IMR-90 (cell line): Measurements from ENCODE around the gene ADGRF1. TPM values are rescaled to one million over a fixed set of nuclear protein-coding genes. Genes with fewer than 3 reads are reported as not detected.

Experiments used
- ATAC-seq: fragments of 200-7000 bp; cut with Tn5 transposase; 2 replicates; pipeline ENCODE4 v1.9.1; 2020; ENCODE audit warnings: low read depth, mild to moderate bottlenecking, moderate library complexity
- BruUV-seq: library from RNA; stranded (reverse); fragments of 400-500 nt; replicated peaks from 2 replicates; lab custom pipeline; 2021; lab: Mats Ljungman, UMichigan
- CTCF ChIA-PET: fragments of 300-600 bp; formaldehyde crosslinking; extraction: SDS; loops from one replicate; lab custom pipeline; 2021; ENCODE audit warnings: antibody characterized with exemption; lab: Yijun Ruan, JAX
- POLR2A ChIA-PET: fragments of 300-600 bp; sonication (Branson Sonifier 250); formaldehyde crosslinking; loops from one replicate; lab custom pipeline; 2022; ENCODE audit warnings: antibody characterized with exemption; ENCODE audit not compliant: unreplicated experiment; lab: Charles Lee
- DNase-seq: peaks from one replicate; pipeline ENCODE4 v3.0.0; 2013
- H2AFZ ChIP-seq: replicated peaks from 2 replicates; pipeline ENCODE3; 2013; ENCODE audit warnings: low read length, mild to moderate bottlenecking; ENCODE audit not compliant: poor library complexity
- H2AK5ac ChIP-seq: 2 replicates; pipeline ENCODE4 v1.6.1; 2013; ENCODE audit warnings: low read depth, low read length, inconsistent platforms
- H2AK9ac ChIP-seq: replicated peaks from 2 replicates; pipeline ENCODE3; 2013; ENCODE audit warnings: mild to moderate bottlenecking, low read depth, low read length, moderate library complexity; ENCODE audit not compliant: poor library complexity
- H2BK120ac ChIP-seq: 2 replicates; pipeline ENCODE4 v1.6.1; 2013; ENCODE audit warnings: low read depth, low read length, inconsistent platforms
- H2BK15ac ChIP-seq: 3 replicates; pipeline ENCODE4 v1.6.1; 2013; ENCODE audit warnings: low read depth, low read length, inconsistent platforms
- H2BK20ac ChIP-seq: 2 replicates; pipeline ENCODE4 v1.6.1; 2013; ENCODE audit warnings: low read depth, mild to moderate bottlenecking, inconsistent platforms, low read length, moderate library complexity
- H2BK5ac ChIP-seq: 2 replicates; pipeline ENCODE4 v1.6.1; 2013; ENCODE audit warnings: mild to moderate bottlenecking, low read depth, low read length, inconsistent platforms; ENCODE audit not compliant: poor library complexity, severe bottlenecking
- H3K14ac ChIP-seq: replicated peaks from 2 replicates; pipeline ENCODE4 v1.6.1; 2013; ENCODE audit warnings: low read depth, low read length, inconsistent platforms
- H3K18ac ChIP-seq: 2 replicates; pipeline ENCODE4 v1.6.1; 2013; ENCODE audit warnings: low read depth, low read length, control low read depth
- H3K23ac ChIP-seq: 2 replicates; pipeline ENCODE4 v1.6.1; 2013; ENCODE audit warnings: low read depth, low read length, inconsistent platforms
- H3K27ac ChIP-seq: 2 replicates; pipeline ENCODE4 v1.5.1; 2013; ENCODE audit warnings: mild to moderate bottlenecking, control low read depth, low read length; ENCODE audit not compliant: insufficient read depth
- H3K27me3 ChIP-seq: 2 replicates; pipeline ENCODE4 v1.6.1; 2013; ENCODE audit warnings: low read length; ENCODE audit not compliant: control insufficient read depth, insufficient read depth
- H3K36me3 ChIP-seq: 2 replicates; pipeline ENCODE4 v1.6.1; 2013; ENCODE audit warnings: low read length, mixed read lengths; ENCODE audit not compliant: control insufficient read depth, insufficient read depth
- H3K4ac ChIP-seq: 2 replicates; pipeline ENCODE4 v1.6.1; 2013; ENCODE audit warnings: low read depth, low read length, inconsistent platforms
- H3K4me1 ChIP-seq: 2 replicates; pipeline ENCODE4 v1.6.1; 2013; ENCODE audit warnings: low read length, mixed read lengths; ENCODE audit not compliant: control insufficient read depth, insufficient read depth
- H3K4me2 ChIP-seq: 2 replicates; pipeline ENCODE4 v1.6.1; 2013; ENCODE audit warnings: low read depth, mild to moderate bottlenecking, control low read depth, low read length, moderate library complexity
- H3K4me3 ChIP-seq: 2 replicates; pipeline ENCODE4 v1.5.1; 2013; ENCODE audit warnings: low read depth, mild to moderate bottlenecking, control low read depth, low read length, moderate library complexity; ENCODE audit not compliant: insufficient read depth
- H3K56ac ChIP-seq: 2 replicates; pipeline ENCODE4 v1.6.1; 2013; ENCODE audit warnings: low read length, inconsistent platforms; ENCODE audit not compliant: insufficient read depth; ENCODE audit errors: extremely low read depth
- H3K79me1 ChIP-seq, 2 experiments: 2 replicates each; pipeline ENCODE4 v1.6.1; 2013; ENCODE audit warnings: low read length in 2 of 2, inconsistent platforms in 1 of 2, low read depth in 1 of 2
- H3K9ac ChIP-seq: 2 replicates; pipeline ENCODE4 v1.6.1; 2013; ENCODE audit warnings: low read depth, low read length, control low read depth
- H3K9me1 ChIP-seq: 2 replicates; pipeline ENCODE4 v1.6.1; 2013; ENCODE audit warnings: low read length, inconsistent platforms; ENCODE audit not compliant: insufficient read depth
- H3K9me3 ChIP-seq: 2 replicates; pipeline ENCODE4 v1.6.1; 2013; ENCODE audit warnings: low read length; ENCODE audit not compliant: control insufficient read depth, insufficient read depth
- H4K20me1 ChIP-seq: 2 replicates; pipeline ENCODE4 v1.6.1; 2013; ENCODE audit warnings: low read length, inconsistent platforms; ENCODE audit not compliant: insufficient read depth
- H4K5ac ChIP-seq: 2 replicates; pipeline ENCODE4 v1.6.1; 2013; ENCODE audit warnings: mild to moderate bottlenecking, low read depth, low read length, control low read depth
- H4K8ac ChIP-seq, 2 experiments: 2 replicates each; pipeline ENCODE4 v1.6.1; 2013; ENCODE audit warnings: low read depth in 2 of 2, low read length in 2 of 2, control low read depth in 1 of 2, inconsistent platforms in 1 of 2
- H4K91ac ChIP-seq: 2 replicates; pipeline ENCODE4 v1.6.1; 2013; ENCODE audit warnings: low read depth, low read length, inconsistent platforms; ENCODE audit not compliant: insufficient read depth
- CEBPB ChIP-seq: IDR thresholded peaks from 2 replicates; pipeline ENCODE4 v1.6.1; 2012; ENCODE audit warnings: low read depth, low read length, improper control_type of control experiment
- RFX5 ChIP-seq: IDR thresholded peaks from 2 replicates; pipeline ENCODE4 v1.8.0; 2012; ENCODE audit warnings: low read depth, mild to moderate bottlenecking, low read length, moderate library complexity
- USF2 ChIP-seq: fragments of 150-350 bp; IDR thresholded peaks from 2 replicates; pipeline ENCODE4 v1.6.1; 2017; ENCODE audit warnings: mild to moderate bottlenecking, antibody characterized with exemption, low read length, low read depth
- WGBS, 2 experiments: methylation state at CpG; one replicate each; pipeline versions ENCODE4 v1.1.5 to v1.1.7; 2013; ENCODE audit warnings: missing lambda C conversion rate in 2 of 2; ENCODE audit not compliant: insufficient read length in 1 of 2; ENCODE audit errors: extremely low coverage in 2 of 2; 5-methylcytosine and 5-hydroxymethylcytosine counted together
- dilution Hi-C: fragments of 300-500 bp; cut with HindIII; formaldehyde crosslinking; loops from one replicate; pipeline ENCODE4 v1.14.3; 2018; ENCODE audit warnings: low sequenced_read_pairs; ENCODE audit not compliant: unreplicated experiment
- in situ Hi-C: fragments of 300-500 bp; cut with MboI; formaldehyde crosslinking; loops from 3 replicates; pipeline ENCODE4 v1.14.3; 2019; ENCODE audit warnings: low sequenced_read_pairs, inconsistent platforms, mixed read lengths
- intact Hi-C: fragments of 100-400 bp; cut with micrococcal nuclease; formaldehyde crosslinking; loops from 2 replicates; pipeline ENCODE4 v1.10.0; 2022
- polyA plus RNA-seq, 3 experiments: library from polyadenylated mRNA; depleted of rRNA; stranded (reverse); fragments of >200 nt; gene quantifications; 2 replicates each; pipeline ENCODE4 v1.2.3, GENCODE V29; 2012; ENCODE audit warnings: low replicate concordance in 1 of 3
- total RNA-seq: library from RNA; depleted of rRNA; stranded (reverse); fragments of >200 nt; gene quantifications from 2 replicates; pipeline ENCODE4 v1.2.3, GENCODE V29; 2012

ADGRF1 gene
- total and polyA plus RNA-seq, 2 of the 4 experiments (the other 2 are of a cell fraction) = not detected

DNA sequence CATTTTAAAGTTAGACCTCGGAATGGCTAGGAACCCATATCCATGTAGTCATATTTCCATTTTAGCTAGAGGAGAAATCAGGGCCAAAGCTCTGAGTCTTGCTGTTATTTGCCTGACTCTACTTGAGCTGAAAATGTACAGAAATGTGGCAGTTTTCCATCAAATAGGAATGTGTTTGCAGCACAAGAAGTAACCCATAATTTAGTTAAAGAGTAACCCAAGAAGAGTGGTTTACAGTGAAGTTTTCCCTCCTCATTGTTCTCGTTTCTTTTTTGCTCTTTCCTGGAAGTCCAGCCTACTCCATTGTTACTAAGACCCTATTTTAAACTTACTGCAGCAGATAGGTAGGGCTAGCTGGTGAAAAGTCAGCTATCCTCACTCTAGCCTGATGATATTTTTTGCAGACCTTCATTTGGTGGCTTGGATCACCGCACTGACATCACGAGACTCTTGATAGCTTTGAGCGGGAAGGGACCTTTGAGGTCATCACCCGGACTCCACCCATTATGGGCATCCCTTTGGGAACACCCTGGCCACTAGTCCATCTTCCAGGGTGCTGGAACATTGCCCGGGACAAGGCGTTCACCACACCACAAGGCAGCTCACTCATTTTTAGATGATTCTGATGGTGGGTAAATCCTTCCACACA lies 92.4 kb downstream of the ADGRF1 start:
- no peak for DNase-seq
- no peaks in the 10 kb centered on the region for H3K9me3 ChIP-seq
- H3K9ac ChIP-seq = no peak overlapping the region
- no TSS peak for BruUV-seq
- no peak overlapping the region for H4K91ac ChIP-seq
- CTCF ChIA-PET = no interaction called here
- no peak overlapping the region for H4K8ac ChIP-seq
- H3K23ac ChIP-seq = no peak overlapping the region
- no peak for ATAC-seq
- H2AK9ac ChIP-seq = no peak overlapping the region
- no peak overlapping the region for H2BK20ac ChIP-seq
- H3K27me3 ChIP-seq = no peaks in the 10 kb centered on the region
- H3K4ac ChIP-seq = no peak overlapping the region
- H3K18ac ChIP-seq = no peak overlapping the region
- in situ Hi-C loops = no loop called here
- no peaks in the 10 kb centered on the region for H3K4me1 ChIP-seq
- H4K5ac ChIP-seq = no peak overlapping the region
- H3K9me1 ChIP-seq = no peaks in the 10 kb centered on the region; the same call in 1 of the 2 replicates
- no peak overlapping the region for H2AK5ac ChIP-seq
- POLR2A ChIA-PET = no interaction called here
- no peak overlapping the region for H3K4me2 ChIP-seq
- no peak overlapping the region for H2BK5ac ChIP-seq
- H3K56ac ChIP-seq = no peak overlapping the region
- TF ChIP-seq CEBPB (no peak), USF2 (no peak), RFX5 (no peak)
- no peak overlapping the region for H2BK15ac ChIP-seq
- H3K79me1 ChIP-seq = no peaks in the 10 kb centered on the region
- no peaks in the 10 kb centered on the region for H4K20me1 ChIP-seq
- no peaks in the 10 kb centered on the region for H3K36me3 ChIP-seq
- dilution Hi-C loops = no loop called here
- WGBS, 2 experiments = no CpG with 5 or more reads among the region's 8 CpGs
- no peak overlapping the region for H3K14ac ChIP-seq
- no peak overlapping the region for H3K27ac ChIP-seq
- intact Hi-C loops = no loop called here
- H2AFZ ChIP-seq = no peak overlapping the region
- H2BK120ac ChIP-seq = no peak overlapping the region
- H3K4me3 ChIP-seq = no peak overlapping the region
